ENCODE results near the gene OIT3. TPM values are rescaled to one million over a fixed set of nuclear protein-coding genes. Genes with fewer than 3 reads are reported as not detected.

The OIT3 gene
- total and polyA plus RNA-seq, 2 donors (not counting 3 experiments of a cell fraction or from before 2014, with no cell fraction given): 0.15 TPM; not detected in 1

DNA sequence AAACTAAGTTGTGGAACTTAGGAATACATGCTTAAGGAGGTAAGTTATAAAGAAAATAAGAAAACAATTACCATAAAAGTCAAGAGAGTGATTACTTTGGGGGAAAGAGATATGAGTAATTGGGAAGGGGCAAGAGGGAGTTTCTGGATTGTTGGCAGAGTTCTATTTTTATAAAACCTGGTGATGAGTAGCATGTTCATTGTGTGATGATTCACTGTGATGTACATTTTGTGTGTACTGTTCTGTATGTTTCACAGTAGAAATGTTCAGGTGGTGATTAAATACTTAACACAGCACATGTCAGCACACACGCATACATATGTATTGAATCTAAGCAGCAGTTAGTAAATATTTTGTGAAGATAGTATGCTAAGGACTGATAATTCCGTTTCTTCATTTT is 9.7 kb upstream of the OIT3 start:
- H3K27me3 ChIP-seq (ENCODE audit: control insufficient read depth in 2 of 2, insufficient read depth in 2 of 2, low read length in 2 of 2): no peaks in the 10 kb centered on the region
- H3K79me2 ChIP-seq (ENCODE audit: control insufficient read depth, insufficient read depth, low read length): no peaks in the 10 kb centered on the region
- DNase-seq (ENCODE audit: low read depth, low spot score) (no peak), FAIRE-seq (no peak)
- H4K20me1 ChIP-seq (replicated peaks; ENCODE audit: control insufficient read depth, extremely low read depth, insufficient read depth, low read length): no peaks in the 10 kb centered on the region
- peaks cover 25% of the 10 kb centered on the region for H3K4me1 ChIP-seq (ENCODE audit: control insufficient read depth, extremely low read depth, insufficient read depth, low read length)
- no peaks in the 10 kb centered on the region for H3K9me1 ChIP-seq (replicated peaks; ENCODE audit: control insufficient read depth, extremely low read depth, insufficient read depth, low read length)
- no peaks in the 10 kb centered on the region for H3K36me3 ChIP-seq (ENCODE audit: control insufficient read depth in 2 of 2, extremely low read depth in 1 of 2, insufficient read depth in 2 of 2, low read length in 2 of 2)
- no peak overlapping the region for H3K9ac ChIP-seq (replicated peaks; ENCODE audit: extremely low read depth, insufficient read depth, low read length)
- H3K4me3 ChIP-seq (replicated peaks in 1 of 3; ENCODE audit: insufficient read depth in 1 of 3, low read depth in 1 of 3, low read length in 3 of 3): no peak overlapping the region
- BruUV-seq (replicated peaks): no TSS peak
- ChIA-PET CTCF (no interaction called here), POLR2A (no interaction called here)
- no peak overlapping the region for H3K27ac ChIP-seq (ENCODE audit: insufficient read depth, low read depth, low read length)
- intact Hi-C loops (cut with micrococcal nuclease) (no loop called here), dilution Hi-C loops (cut with MboI; ENCODE audit: extremely low pct_ligation_motif_present, low sequenced_read_pairs) (no loop called here)
- TF ChIP-seq, protein P1, sequence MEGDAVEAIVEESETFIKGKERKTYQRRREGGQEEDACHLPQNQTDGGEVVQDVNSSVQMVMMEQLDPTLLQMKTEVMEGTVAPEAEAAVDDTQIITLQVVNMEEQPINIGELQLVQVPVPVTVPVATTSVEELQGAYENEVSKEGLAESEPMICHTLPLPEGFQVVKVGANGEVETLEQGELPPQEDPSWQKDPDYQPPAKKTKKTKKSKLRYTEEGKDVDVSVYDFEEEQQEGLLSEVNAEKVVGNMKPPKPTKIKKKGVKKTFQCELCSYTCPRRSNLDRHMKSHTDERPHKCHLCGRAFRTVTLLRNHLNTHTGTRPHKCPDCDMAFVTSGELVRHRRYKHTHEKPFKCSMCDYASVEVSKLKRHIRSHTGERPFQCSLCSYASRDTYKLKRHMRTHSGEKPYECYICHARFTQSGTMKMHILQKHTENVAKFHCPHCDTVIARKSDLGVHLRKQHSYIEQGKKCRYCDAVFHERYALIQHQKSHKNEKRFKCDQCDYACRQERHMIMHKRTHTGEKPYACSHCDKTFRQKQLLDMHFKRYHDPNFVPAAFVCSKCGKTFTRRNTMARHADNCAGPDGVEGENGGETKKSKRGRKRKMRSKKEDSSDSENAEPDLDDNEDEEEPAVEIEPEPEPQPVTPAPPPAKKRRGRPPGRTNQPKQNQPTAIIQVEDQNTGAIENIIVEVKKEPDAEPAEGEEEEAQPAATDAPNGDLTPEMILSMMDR (IDR thresholded peaks at IDR 0.05; ENCODE audit: extremely low read depth in 1 of 2, insufficient read depth in 1 of 2, low read depth in 1 of 2, low read length in 2 of 2): no peak
- TF ChIP-seq, protein P2, sequence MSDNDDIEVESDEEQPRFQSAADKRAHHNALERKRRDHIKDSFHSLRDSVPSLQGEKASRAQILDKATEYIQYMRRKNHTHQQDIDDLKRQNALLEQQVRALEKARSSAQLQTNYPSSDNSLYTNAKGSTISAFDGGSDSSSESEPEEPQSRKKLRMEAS (IDR thresholded peaks at IDR 0.05; ENCODE audit: insufficient read depth, insufficient read length): no peak
- TF ChIP-seq GATA2 (IDR thresholded peaks at IDR 0.05; ENCODE audit: insufficient read depth, insufficient read length, low read depth, low read length) (no peak), POLR2AphosphoS5 (IDR thresholded peaks at IDR 0.05; ENCODE audit: insufficient read depth, low read depth, low read length) (no peak), MYC (IDR thresholded peaks at IDR 0.05; ENCODE audit: low read depth, low read length) (no peak), FOS (IDR thresholded peaks at IDR 0.05; ENCODE audit: borderline replicate concordance, insufficient read depth, low read length) (no peak), POLR2A (IDR thresholded peaks at IDR 0.05; ENCODE audit: low read depth, low read length) (no peak), JUN (IDR thresholded peaks at IDR 0.05; ENCODE audit: borderline replicate concordance, insufficient read depth, insufficient read length, low read depth) (no peak), EZH2 (IDR thresholded peaks at IDR 0.05; ENCODE audit: borderline replicate concordance, low read depth, low read length, severe bottlenecking) (no peak)
- no peak overlapping the region for H3K4me2 ChIP-seq (ENCODE audit: insufficient read depth, low read length)
- no peak overlapping the region for H2AFZ ChIP-seq (ENCODE audit: low read depth, low read length)
- no peaks in the 10 kb centered on the region for H3K9me3 ChIP-seq (replicated peaks; ENCODE audit: control insufficient read depth, insufficient read depth, low read length)

All from endothelial cell of umbilical vein (primary cell).